Peyer's patch (tissue), 4 donors: ENCODE data around the gene PRMT7.

Experiments used
- POLR2A ChIP-seq, 2 donors: fragments of 450-650 bp; IDR thresholded peaks; one replicate each; pipeline ENCODE4 v1.5.1; 2017; ENCODE audit warnings: antibody characterized with exemption in 2 of 2, mild to moderate bottlenecking in 2 of 2, moderate library complexity in 2 of 2
- TF ChIP-seq, protein P1 (sequence below), 6 experiments: fragments of 450-650 bp in 4 of 6; fragments of 200-600 bp in 2 of 6; sonication (generic) in 1 of 6; IDR thresholded peaks; one replicate each; pipeline ENCODE4 v1.5.1; 2017 to 2019; ENCODE audit warnings: antibody characterized with exemption in 6 of 6, mild to moderate bottlenecking in 3 of 6, moderate library complexity in 1 of 6

DNA sequence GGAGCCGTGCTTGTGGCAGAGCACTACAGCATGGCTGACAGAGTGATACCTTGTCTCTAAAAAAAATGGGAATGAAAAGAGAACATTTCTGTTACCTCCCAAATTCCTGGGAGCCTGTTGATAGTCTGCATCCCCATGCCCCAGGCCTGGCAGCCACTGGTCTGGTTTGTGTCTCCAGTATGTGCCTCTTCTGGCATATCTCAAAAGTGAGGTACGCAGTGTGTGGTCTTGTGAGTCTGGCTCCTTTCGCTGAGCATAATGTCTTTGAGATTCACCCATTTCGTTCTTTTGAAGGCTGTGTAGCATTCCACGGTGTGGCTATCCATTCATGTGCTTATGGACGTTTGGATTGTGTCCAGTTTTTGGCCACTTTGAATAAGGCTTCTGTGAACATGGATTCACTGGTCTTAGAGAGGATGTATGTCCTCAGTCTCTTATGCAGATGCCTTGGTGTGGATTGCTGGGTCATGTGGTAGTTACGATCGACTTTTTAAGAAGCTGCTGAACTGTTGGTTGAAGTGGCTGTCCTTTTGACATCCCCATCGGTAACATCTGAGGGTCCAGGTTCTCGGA is 39.1 kb downstream of the PRMT7 start:
- TF ChIP-seq, protein P1, sequence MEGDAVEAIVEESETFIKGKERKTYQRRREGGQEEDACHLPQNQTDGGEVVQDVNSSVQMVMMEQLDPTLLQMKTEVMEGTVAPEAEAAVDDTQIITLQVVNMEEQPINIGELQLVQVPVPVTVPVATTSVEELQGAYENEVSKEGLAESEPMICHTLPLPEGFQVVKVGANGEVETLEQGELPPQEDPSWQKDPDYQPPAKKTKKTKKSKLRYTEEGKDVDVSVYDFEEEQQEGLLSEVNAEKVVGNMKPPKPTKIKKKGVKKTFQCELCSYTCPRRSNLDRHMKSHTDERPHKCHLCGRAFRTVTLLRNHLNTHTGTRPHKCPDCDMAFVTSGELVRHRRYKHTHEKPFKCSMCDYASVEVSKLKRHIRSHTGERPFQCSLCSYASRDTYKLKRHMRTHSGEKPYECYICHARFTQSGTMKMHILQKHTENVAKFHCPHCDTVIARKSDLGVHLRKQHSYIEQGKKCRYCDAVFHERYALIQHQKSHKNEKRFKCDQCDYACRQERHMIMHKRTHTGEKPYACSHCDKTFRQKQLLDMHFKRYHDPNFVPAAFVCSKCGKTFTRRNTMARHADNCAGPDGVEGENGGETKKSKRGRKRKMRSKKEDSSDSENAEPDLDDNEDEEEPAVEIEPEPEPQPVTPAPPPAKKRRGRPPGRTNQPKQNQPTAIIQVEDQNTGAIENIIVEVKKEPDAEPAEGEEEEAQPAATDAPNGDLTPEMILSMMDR (IDR thresholded peaks at IDR 0.05) = no peak
- TF ChIP-seq POLR2A (IDR thresholded peaks at IDR 0.05) = no peak
